ENCODE data around the gene RP2.

RP2 gene

GRCh38 chrX:46836701-46837557, at the start of gene RP2:
RP2 (plus strand) TSS chrX:46837043; CDS start chrX:46837101, 58 bp downstream.
- FAIRE-seq, result no peak

DNA sequence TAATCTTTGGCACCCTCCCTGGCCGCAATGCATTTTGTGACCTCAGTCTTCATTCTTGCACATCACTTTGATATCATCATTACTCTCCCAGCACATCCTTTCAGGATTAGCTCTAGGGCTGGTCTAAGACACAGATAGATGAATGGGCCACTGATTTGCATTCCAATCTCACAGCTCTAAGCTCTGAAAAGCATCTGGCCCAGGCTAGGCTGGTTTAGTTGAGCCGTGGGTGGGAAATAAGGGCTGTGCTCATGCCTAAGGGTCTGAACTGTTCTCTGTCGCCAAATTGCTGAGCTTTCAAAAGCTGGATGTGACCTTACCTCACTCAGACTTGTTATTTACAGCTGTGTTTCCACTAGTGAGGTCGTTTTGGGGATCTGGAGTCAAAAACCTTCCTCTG, 47.9 kb upstream of the RP2 start:
- no peak for FAIRE-seq

- FAIRE-seq, result peak; percentile 76
Measured at GRCh38 chrX:46791927-46792809, 44.7 kb upstream of the RP2 start.

DNA sequence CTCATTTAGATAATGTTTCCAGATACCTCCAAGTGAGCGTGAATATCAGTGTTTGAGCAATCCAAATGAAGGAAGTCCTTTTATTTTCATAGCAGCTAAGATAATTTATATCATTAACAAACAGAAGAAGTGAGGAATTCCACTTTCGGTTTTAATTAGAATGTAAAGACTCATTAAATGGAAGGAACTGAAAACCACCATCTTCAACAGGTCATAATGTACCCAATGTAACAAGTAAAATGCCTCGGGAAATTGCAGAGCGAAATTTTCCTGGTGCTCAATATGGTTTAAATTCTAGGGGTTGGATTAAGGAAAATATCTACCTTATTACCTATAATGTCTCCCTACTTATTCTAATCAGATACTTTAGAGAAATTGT, 44.0 kb upstream of the RP2 start:
- no peak for FAIRE-seq

GRCh38 chrX:46793386-46794143, 43.3 kb upstream of the RP2 start:
- FAIRE-seq, result no peak

- FAIRE-seq, result peak; percentile 10
Measured at GRCh38 chrX:46796574-46797191, 40.2 kb upstream of the RP2 start.

DNA sequence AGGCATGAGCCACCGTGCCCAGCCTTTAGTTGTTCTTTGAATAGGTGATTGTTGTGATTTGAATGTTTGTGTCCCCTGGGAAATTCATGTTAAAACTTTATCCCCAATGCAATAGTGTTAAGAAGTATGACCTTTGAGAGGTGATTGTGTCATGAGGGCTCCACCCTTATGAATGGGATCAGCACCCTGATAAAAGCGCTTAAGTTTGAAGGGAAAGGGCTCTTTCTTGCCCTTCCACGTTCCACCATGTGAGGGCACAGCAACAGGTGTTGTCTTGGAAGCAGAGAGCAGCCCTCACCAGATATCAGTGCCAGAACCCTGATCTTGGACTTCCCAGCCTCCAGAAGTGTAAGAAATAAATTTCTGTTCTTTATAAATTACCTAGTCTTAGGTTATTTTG, 33.7 kb upstream of the RP2 start:
- no peak for FAIRE-seq

GRCh38 chrX:46805270-46805669, 31.6 kb upstream of the RP2 start:
- FAIRE-seq, result no peak

- FAIRE-seq, result no peak
Measured at GRCh38 chrX:46811121-46811520, 25.7 kb upstream of the RP2 start.

DNA sequence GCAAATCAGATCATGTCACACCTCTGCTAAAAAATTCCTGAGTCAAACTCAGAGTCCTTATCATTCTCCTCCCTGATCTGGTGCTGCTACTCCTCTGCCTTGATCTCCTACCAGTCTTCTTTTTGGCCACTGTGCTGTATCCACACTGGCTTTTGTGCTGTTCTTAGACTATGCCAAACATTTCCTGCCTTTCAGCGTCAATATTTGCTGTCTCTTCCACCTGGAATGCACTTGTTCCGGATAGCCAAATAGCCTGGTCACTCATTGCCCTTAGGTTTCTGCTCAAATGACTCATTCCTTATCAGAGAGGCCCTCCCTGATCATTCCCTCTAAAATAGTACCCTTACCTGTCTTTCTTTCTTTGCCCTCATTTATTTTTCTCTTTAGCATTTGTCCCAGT, 24.4 kb upstream of the RP2 start:
- FAIRE-seq, result no peak

- no peak for FAIRE-seq
Measured at GRCh38 chrX:46814966-46815365, 21.9 kb upstream of the RP2 start.

GRCh38 chrX:46819136-46819535, 17.7 kb upstream of the RP2 start:
- no peak for FAIRE-seq

DNA sequence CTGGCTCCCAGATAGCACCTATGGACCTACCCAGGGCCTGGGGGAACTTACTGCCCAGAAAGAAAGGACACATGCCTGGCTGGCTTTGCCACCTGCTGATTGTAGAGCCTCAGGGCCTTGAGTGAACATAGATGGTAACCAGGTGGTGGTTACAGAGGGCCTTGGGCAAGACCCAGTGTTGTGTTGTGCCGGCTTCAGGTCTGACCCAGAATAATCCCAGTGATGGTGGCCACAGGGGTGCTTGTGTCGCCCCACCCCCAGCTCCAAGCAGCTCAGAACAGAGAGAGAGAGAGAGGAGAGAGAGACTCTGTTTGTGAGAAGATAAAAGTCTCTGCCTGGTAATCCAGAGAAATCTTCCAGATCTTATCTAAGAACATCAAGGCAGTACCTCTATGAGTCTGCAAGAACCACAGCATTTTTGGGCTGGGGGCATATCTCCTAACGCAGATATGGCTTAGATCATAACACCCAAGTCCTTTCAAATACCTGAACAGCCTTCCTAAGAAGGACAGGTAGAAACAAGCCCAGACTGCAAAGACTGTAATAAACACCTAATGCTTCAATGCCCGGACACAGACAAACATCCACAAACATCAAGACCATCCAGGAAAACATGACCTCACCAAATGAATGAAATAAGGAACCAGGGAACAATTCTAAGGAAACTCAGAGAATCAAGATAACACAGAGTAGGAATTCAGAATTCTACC, 16.3 kb upstream of the RP2 start:
- no peak for FAIRE-seq

GRCh38 chrX:46823481-46823880, 13.4 kb upstream of the RP2 start:
- no peak for FAIRE-seq

GRCh38 chrX:46831765-46832327, 5.0 kb upstream of the RP2 start:
- no peak for FAIRE-seq

DNA sequence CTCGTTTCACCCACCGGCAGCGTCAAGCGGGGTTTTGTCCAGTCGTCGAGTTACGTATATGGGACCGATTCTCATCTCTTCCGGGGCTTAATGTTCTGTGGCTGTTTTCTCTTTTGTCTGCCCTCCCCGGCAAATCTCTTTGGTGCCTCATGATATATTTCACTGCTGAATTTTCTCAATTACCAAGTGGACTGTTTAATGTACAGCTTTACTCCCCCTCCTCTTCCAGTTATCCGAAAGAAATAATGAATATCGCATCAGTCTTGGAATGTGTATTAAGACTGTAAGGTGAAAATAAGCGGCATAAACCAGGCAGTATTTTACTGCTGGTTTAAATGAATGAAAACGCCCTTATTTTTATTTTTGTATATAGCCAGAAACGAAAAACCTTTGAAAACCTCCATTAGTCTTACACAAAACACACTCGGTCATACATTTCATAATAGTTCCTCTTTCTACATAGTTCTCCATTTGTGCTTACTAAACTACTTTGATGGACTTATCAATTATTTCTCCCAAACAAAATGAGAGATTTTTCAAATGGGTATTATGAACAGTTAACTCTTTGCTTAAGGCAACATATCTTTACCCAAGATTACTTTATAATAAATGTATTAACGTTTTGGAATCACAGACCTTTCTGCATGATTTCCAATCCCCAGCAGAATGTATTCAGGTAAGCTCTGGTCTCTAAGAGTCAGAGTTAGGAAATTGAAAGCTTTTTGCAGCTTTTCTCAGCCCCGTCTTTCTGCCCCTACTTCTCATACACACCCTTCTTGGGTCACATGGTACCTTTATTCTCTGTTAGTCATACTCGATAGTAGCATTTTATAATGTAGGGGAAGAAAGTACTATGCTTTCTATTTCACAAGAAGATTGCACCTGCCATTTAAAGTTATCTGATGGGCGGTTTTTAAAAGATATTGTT, 979 bp downstream of the RP2 start:
- FAIRE-seq, result no peak

GRCh38 chrX:46838486-46838870, 1.6 kb downstream of the RP2 start:
- peak; percentile 97 for FAIRE-seq

DNA sequence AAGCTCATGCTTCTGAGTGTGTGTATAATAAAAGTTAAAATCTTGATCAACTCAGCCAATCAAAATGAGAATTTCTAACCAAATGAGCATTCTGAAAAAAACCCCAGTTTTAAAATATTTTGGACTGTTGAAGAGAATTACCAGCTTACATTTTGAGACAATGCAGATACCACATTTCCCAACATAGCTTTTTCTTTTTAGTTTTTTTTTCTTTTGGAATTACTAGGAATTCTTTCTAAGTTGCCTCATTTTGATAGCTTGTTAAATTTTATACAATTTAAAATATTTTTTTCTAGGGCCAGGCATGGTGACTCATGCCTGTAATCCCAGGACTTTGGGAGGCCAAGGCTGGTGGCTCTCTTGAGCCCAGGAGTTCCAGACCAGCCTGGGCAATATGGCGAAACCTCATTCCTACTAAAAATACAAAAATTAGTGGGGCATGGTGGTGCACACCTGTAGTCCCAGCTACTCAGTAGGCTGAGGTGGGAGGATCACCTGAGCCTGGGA, 2.2 kb downstream of the RP2 start:
- no peak for FAIRE-seq

- FAIRE-seq, result no peak
Measured at GRCh38 chrX:46840946-46841345, 4.1 kb downstream of the RP2 start.

DNA sequence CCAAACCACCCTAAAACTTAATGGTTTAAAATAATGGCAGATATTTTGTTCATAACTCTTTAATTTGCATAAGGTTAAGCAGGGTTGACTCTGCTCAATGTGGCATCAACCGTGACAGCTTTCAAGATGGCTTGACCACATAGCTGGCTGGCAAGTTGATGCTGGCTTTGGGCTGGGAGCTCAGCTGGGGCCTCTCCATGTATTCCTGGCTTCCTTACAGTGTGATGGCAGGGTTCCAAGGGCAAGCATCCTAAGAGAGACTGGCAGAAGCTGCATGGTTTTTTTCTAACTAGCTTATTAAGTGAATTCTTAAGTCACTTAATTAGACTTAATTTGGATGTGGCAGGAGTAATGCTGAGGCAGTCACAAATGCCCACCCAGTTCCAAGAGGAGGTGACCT, 4.5 kb downstream of the RP2 start:
- FAIRE-seq, result no peak

All from colon (tissue), 2 donors.